ENCODE measurements around the gene ZBTB20. TPM values are rescaled to one million over a fixed set of nuclear protein-coding genes. Genes with fewer than 3 reads are reported as not detected.

The ZBTB20 gene
- total and polyA plus RNA-seq, 10 donors = 0.32 to 89.7 (median 71.8) TPM

- TF ChIP-seq POLR2AphosphoS5 (IDR thresholded peaks at IDR 0.05) = no peak
- no peak for TF ChIP-seq POLR2A (IDR thresholded peaks at IDR 0.05)
- Histone ChIP-seq H3K36me3 (peaks cover 0 to 15% (median 0%) of the 10 kb centered on the region in 6 donors), H3K4me1 (peaks cover 4 to 53% (median 40%) of the 10 kb centered on the region in 6 donors), H3K27ac (peak overlapping the region in 6 of 8 donors; percentile 68 to 80 (median 74)), H3K4me3 (peak overlapping the region in 4 of 8 donors; percentile 28 to 63 (median 36)), H3K9me3 (peaks cover 0 to 12% (median 8%) of the 10 kb centered on the region in 8 donors), H3K27me3 (replicated peaks in 1 of 7) (no peaks in the 10 kb centered on the region)
- WGBS, 5 donors = 60 to 83% (median 69%) methylated on average over 2 of the region's 2 CpGs
- no peak for DNase-seq
- intact Hi-C loops (cut with DNase I; ENCODE audit: low total_unique reads) = no loop called here
These were observed 46.3 kb downstream of the ZBTB20 start for GRCh38 chr3:115100806-115101205.

GRCh38 chr3:115099986-115100571, 47.0 kb downstream of the ZBTB20 start:
- DNase-seq = no peak
- Histone ChIP-seq H3K4me3 (peak overlapping the region; percentile 22 to 63 (median 28)), H3K4me1 (peaks cover 4 to 57% (median 40%) of the 10 kb centered on the region in 6 donors)

GRCh38 chr3:115099134-115099985, 47.7 kb downstream of the ZBTB20 start:
- no peak for TF ChIP-seq CTCF (IDR thresholded peaks at IDR 0.05 in 8 of 11, conservative IDR thresholded peaks at IDR 0.05 in 3 of 11)
- TF ChIP-seq POLR2A (IDR thresholded peaks at IDR 0.05) = no peak
- TF ChIP-seq POLR2AphosphoS5 (IDR thresholded peaks at IDR 0.05) = no peak
- H3K36me3 ChIP-seq = peaks cover 0 to 6% (median 0%) of the 10 kb centered on the region in 6 donors
- peaks cover 4 to 58% (median 40%) of the 10 kb centered on the region in 6 donors for H3K4me1 ChIP-seq
- intact Hi-C loops (cut with DNase I; ENCODE audit: low total_unique reads) = loop anchor here (10.0 kb wide), 1 partner anchor 65 kb away; no protein-coding TSS in a partner anchor
- H3K27ac ChIP-seq = peak overlapping the region; percentile 16 to 80 (median 72)
- no peak for DNase-seq
- 35 to 46% (median 38%) methylated on average over 3 of the region's 3 CpGs for WGBS, 5 donors
- peak overlapping the region in 7 of 8 donors; percentile 26 to 63 (median 29) for H3K4me3 ChIP-seq
- H3K27me3 ChIP-seq (replicated peaks in 1 of 7) = no peaks in the 10 kb centered on the region
- peaks cover 0 to 7% (median 6%) of the 10 kb centered on the region in 8 donors for H3K9me3 ChIP-seq

More at GRCh38 chr3:115099986-115100571, 47.0 kb downstream of the ZBTB20 start:
- H3K27me3 ChIP-seq (replicated peaks in 1 of 7) = no peaks in the 10 kb centered on the region
- peak overlapping the region; percentile 16 to 80 (median 72) for H3K27ac ChIP-seq
- TF ChIP-seq POLR2AphosphoS5 (IDR thresholded peaks at IDR 0.05) (peak in 1 of 3 donors; percentile 43), CTCF (IDR thresholded peaks at IDR 0.05 in 8 of 11, conservative IDR thresholded peaks at IDR 0.05 in 3 of 11) (peak in 1 of 11 experiments; percentile 42), POLR2A (IDR thresholded peaks at IDR 0.05) (no peak)
- H3K36me3 ChIP-seq = peaks cover 0 to 13% (median 0%) of the 10 kb centered on the region in 6 donors
- WGBS, 5 donors = 1 to 4% (median 2%) methylated on average over 5 of the region's 5 CpGs
- intact Hi-C loops (cut with DNase I; ENCODE audit: low total_unique reads) = loop anchor here (10.0 kb wide), 1 partner anchor 65 kb away; no protein-coding TSS in a partner anchor
- H3K9me3 ChIP-seq = peaks cover 0 to 12% (median 8%) of the 10 kb centered on the region in 8 donors

- intact Hi-C loops (cut with DNase I; ENCODE audit: low total_unique reads) = loop anchor here (10.0 kb wide), 1 partner anchor 66 kb away; no protein-coding TSS in a partner anchor
- Histone ChIP-seq H3K27me3 (replicated peaks in 1 of 7) (no peaks in the 10 kb centered on the region), H3K27ac (peak overlapping the region in 5 of 8 donors; percentile 33 to 80 (median 73)), H3K4me3 (peak overlapping the region in 4 of 8 donors; percentile 28 to 63 (median 36)), H3K9me3 (no peaks in the 10 kb centered on the region), H3K4me1 (peaks cover 4 to 61% (median 40%) of the 10 kb centered on the region in 6 donors), H3K36me3 (no peaks in the 10 kb centered on the region)
- no peak for TF ChIP-seq POLR2A (IDR thresholded peaks at IDR 0.05)
- no peak for TF ChIP-seq POLR2AphosphoS5 (IDR thresholded peaks at IDR 0.05)
- no peak for DNase-seq
- 92 to 95% (median 94%) methylated on average over 7 of the region's 7 CpGs for whole genome bisulfite sequencing, 5 donors
These were observed 48.6 kb downstream of the ZBTB20 start for GRCh38 chr3:115098354-115099073.

All from spleen (tissue), 11 donors.